Astrocyte (in vitro differentiated cells and primary cell): ENCODE data around the gene ADSS1.

ENCODE experiments used
- EZH2 ChIP-seq: IDR thresholded peaks from 2 replicates; pipeline ENCODE4 v1.6.1; 2012; ENCODE audit warnings: mild to moderate bottlenecking, low read length, inconsistent platforms; ENCODE audit not compliant: insufficient read depth
- TF ChIP-seq, protein P1 (sequence below): IDR thresholded peaks from 2 replicates; pipeline ENCODE4 v1.5.1; 2011; ENCODE audit warnings: low read depth, mild to moderate bottlenecking, inconsistent platforms, low read length, moderate library complexity; ENCODE audit not compliant: insufficient read depth

DNA sequence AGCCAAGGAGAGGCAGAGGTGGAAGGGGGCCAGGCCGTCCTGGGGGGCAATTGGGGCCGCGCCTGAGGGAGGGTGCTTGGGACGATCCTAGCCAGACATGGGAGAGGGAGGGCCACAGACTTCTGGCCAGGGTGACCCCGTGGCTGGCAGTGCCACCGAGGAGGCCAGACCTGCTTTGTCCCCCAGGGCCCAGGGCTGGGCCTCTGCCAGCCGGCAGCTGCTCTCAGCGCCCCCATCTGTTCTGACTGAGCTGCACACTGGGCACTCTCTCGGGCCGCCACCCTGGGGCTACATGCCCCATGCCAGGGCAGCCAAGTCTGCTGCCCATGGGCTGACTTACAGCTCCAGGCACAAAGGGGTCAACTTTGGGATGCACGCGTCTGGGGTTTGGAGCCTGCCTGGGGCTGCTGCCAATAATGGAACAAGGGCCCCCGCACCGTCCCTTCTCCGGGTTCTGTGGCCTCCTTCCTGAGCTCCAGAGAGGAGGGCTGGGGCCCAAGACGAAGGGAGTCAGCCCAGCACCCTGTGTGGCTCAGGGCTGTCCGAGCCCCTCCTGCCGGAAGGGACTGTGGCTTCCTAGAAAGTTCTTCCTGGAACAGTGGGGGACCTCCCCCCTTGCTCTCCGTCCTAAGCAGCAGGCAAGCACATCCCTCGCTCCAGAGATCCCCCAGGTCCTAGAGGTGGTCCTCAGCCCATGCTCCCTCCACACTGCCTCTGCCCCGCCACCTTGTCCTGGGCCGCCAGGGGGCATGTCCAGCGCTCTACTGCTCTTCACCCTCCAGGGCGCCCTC is 1.1 kb downstream of the ADSS1 start:
- TF ChIP-seq, protein P1, sequence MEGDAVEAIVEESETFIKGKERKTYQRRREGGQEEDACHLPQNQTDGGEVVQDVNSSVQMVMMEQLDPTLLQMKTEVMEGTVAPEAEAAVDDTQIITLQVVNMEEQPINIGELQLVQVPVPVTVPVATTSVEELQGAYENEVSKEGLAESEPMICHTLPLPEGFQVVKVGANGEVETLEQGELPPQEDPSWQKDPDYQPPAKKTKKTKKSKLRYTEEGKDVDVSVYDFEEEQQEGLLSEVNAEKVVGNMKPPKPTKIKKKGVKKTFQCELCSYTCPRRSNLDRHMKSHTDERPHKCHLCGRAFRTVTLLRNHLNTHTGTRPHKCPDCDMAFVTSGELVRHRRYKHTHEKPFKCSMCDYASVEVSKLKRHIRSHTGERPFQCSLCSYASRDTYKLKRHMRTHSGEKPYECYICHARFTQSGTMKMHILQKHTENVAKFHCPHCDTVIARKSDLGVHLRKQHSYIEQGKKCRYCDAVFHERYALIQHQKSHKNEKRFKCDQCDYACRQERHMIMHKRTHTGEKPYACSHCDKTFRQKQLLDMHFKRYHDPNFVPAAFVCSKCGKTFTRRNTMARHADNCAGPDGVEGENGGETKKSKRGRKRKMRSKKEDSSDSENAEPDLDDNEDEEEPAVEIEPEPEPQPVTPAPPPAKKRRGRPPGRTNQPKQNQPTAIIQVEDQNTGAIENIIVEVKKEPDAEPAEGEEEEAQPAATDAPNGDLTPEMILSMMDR = peak; percentile 10
- no peak for TF ChIP-seq EZH2
